ENCODE measurements around the gene AMOT. TPM values are rescaled to one million over a fixed set of nuclear protein-coding genes. Genes with fewer than 3 reads are reported as not detected.
A peak's percentile ranks its signal among the peaks of the same experiment; 100 is the strongest.

The AMOT gene
- polyA plus RNA-seq, 6 donors from 2014 or later, result 2.4 to 4.3 (median 2.9) TPM

- no peak for DNase-seq
- no peaks in the 10 kb centered on the region for H3K36me3 Mint-ChIP-seq
- H3K4me1 Mint-ChIP-seq, result no peaks in the 10 kb centered on the region
- H3K4me3 Mint-ChIP-seq, result no peak overlapping the region
- no peak for ATAC-seq (ENCODE audit: low read depth in 2 of 2)
- H3K27ac Mint-ChIP-seq, result no peak overlapping the region
- H3K27me3 Mint-ChIP-seq, result peaks cover 0 to 4% (median 0%) of the 10 kb centered on the region in 3 donors
- H3K9me3 Mint-ChIP-seq, result peaks cover 0 to 5% (median 1%) of the 10 kb centered on the region in 7 donors
Measured at GRCh38 chrX:112769034-112769433, 71.6 kb downstream of the AMOT start.

- H3K4me3 Mint-ChIP-seq, result no peak overlapping the region
- H3K9me3 Mint-ChIP-seq, result peaks cover 0 to 5% (median 1%) of the 10 kb centered on the region in 7 donors
- no peaks in the 10 kb centered on the region for H3K4me1 Mint-ChIP-seq
- ATAC-seq (ENCODE audit: low read depth in 2 of 2), result no peak
- no peak for DNase-seq
- H3K27me3 Mint-ChIP-seq, result peaks cover 0 to 4% (median 0%) of the 10 kb centered on the region in 3 donors
- H3K27ac Mint-ChIP-seq, result no peak overlapping the region
- H3K36me3 Mint-ChIP-seq, result no peaks in the 10 kb centered on the region
Measured at GRCh38 chrX:112768563-112768962, 72.1 kb downstream of the AMOT start.

GRCh38 chrX:112766774-112767173 lies 73.9 kb downstream of the AMOT start:
- Mint-ChIP-seq H3K36me3 (no peaks in the 10 kb centered on the region), H3K27ac (no peak overlapping the region), H3K27me3 (peaks cover 0 to 4% (median 0%) of the 10 kb centered on the region in 3 donors), H3K4me1 (peaks cover 3 to 12% (median 8%) of the 10 kb centered on the region in 3 donors), H3K9me3 (peaks cover 0 to 5% (median 1%) of the 10 kb centered on the region in 7 donors), H3K4me3 (no peak overlapping the region)
- DNase-seq (no peak), ATAC-seq (ENCODE audit: low read depth in 2 of 2) (no peak)

GRCh38 chrX:112761242-112762207 lies 79.1 kb downstream of the AMOT start:
- Mint-ChIP-seq H3K36me3 (no peaks in the 10 kb centered on the region), H3K27me3 (peaks cover 0 to 14% (median 0%) of the 10 kb centered on the region in 3 donors), H3K4me1 (peaks cover 14 to 26% (median 18%) of the 10 kb centered on the region in 3 donors), H3K27ac (peak overlapping the region in 4 of 6 donors; percentile 8 to 79 (median 70)), H3K9me3 (peaks cover 0 to 2% (median 0%) of the 10 kb centered on the region in 7 donors), H3K4me3 (peak overlapping the region in 7 of 8 donors; percentile 31 to 85 (median 69))
- ATAC-seq (ENCODE audit: low read depth in 2 of 2), result peak; percentile 97
- peak; percentile 46 for DNase-seq

- Mint-ChIP-seq H3K4me3 (peak overlapping the region in 2 of 8 donors; percentile 6 to 13), H3K27ac (peak overlapping the region in 1 of 6 donors; percentile 19)
- ATAC-seq (ENCODE audit: low read depth in 2 of 2), result no peak
Measured at GRCh38 chrX:112760697-112761096, 79.9 kb downstream of the AMOT start.

GRCh38 chrX:112759966-112760365 lies 80.7 kb downstream of the AMOT start:
- no peak overlapping the region for H3K4me3 Mint-ChIP-seq
- DNase-seq (no peak), ATAC-seq (ENCODE audit: low read depth in 2 of 2) (no peak)
- peaks cover 0 to 14% (median 0%) of the 10 kb centered on the region in 3 donors for H3K27me3 Mint-ChIP-seq
- no peak overlapping the region for H3K27ac Mint-ChIP-seq
- H3K9me3 Mint-ChIP-seq, result peaks cover 0 to 5% (median 0%) of the 10 kb centered on the region in 7 donors
- H3K36me3 Mint-ChIP-seq, result no peaks in the 10 kb centered on the region
- H3K4me1 Mint-ChIP-seq, result peaks cover 14 to 26% (median 18%) of the 10 kb centered on the region in 3 donors

More at GRCh38 chrX:112760697-112761096, 79.9 kb downstream of the AMOT start:
- Mint-ChIP-seq H3K36me3 (no peaks in the 10 kb centered on the region), H3K4me1 (peaks cover 14 to 26% (median 18%) of the 10 kb centered on the region in 3 donors), H3K27me3 (peaks cover 0 to 14% (median 0%) of the 10 kb centered on the region in 3 donors), H3K9me3 (peaks cover 0 to 2% (median 0%) of the 10 kb centered on the region in 7 donors)
- no peak for DNase-seq

GRCh38 chrX:112759512-112759911 lies 81.1 kb downstream of the AMOT start:
- ATAC-seq (ENCODE audit: low read depth in 2 of 2) (no peak), DNase-seq (no peak)
- peaks cover 0 to 5% (median 0%) of the 10 kb centered on the region in 7 donors for H3K9me3 Mint-ChIP-seq
- no peak overlapping the region for H3K4me3 Mint-ChIP-seq
- no peaks in the 10 kb centered on the region for H3K36me3 Mint-ChIP-seq
- peaks cover 0 to 14% (median 0%) of the 10 kb centered on the region in 3 donors for H3K27me3 Mint-ChIP-seq
- peaks cover 14 to 26% (median 18%) of the 10 kb centered on the region in 3 donors for H3K4me1 Mint-ChIP-seq
- H3K27ac Mint-ChIP-seq, result no peak overlapping the region

- ATAC-seq (ENCODE audit: low read depth in 2 of 2) (no peak), DNase-seq (no peak)
- Mint-ChIP-seq H3K27me3 (peaks cover 0 to 14% (median 0%) of the 10 kb centered on the region in 3 donors), H3K4me3 (no peak overlapping the region), H3K9me3 (peaks cover 0 to 5% (median 0%) of the 10 kb centered on the region in 7 donors), H3K4me1 (peaks cover 14 to 26% (median 18%) of the 10 kb centered on the region in 3 donors), H3K27ac (peak overlapping the region in 1 of 6 donors; percentile 39), H3K36me3 (no peaks in the 10 kb centered on the region)
Measured at GRCh38 chrX:112757946-112758345, 82.7 kb downstream of the AMOT start.

GRCh38 chrX:112753116-112753515 lies 87.5 kb downstream of the AMOT start:
- Mint-ChIP-seq H3K4me3 (no peak overlapping the region), H3K27me3 (peaks cover 0 to 9% (median 0%) of the 10 kb centered on the region in 3 donors), H3K9me3 (peaks cover 0 to 5% (median 0%) of the 10 kb centered on the region in 7 donors), H3K27ac (no peak overlapping the region), H3K4me1 (no peaks in the 10 kb centered on the region), H3K36me3 (no peaks in the 10 kb centered on the region)
- DNase-seq, result no peak
- ATAC-seq (ENCODE audit: low read depth in 2 of 2), result no peak

GRCh38 chrX:112751076-112751475 lies 89.6 kb downstream of the AMOT start:
- Mint-ChIP-seq H3K9me3 (peaks cover 0 to 5% (median 0%) of the 10 kb centered on the region in 7 donors), H3K27me3 (no peaks in the 10 kb centered on the region), H3K36me3 (no peaks in the 10 kb centered on the region), H3K27ac (no peak overlapping the region), H3K4me3 (no peak overlapping the region), H3K4me1 (no peaks in the 10 kb centered on the region)
- no peak for DNase-seq
- no peak for ATAC-seq (ENCODE audit: low read depth in 2 of 2)

GRCh38 chrX:112746812-112747595 lies 93.6 kb downstream of the AMOT start:
- H3K9me3 Mint-ChIP-seq, result peaks cover 0 to 4% (median 0%) of the 10 kb centered on the region in 7 donors
- DNase-seq (no peak), ATAC-seq (ENCODE audit: low read depth in 2 of 2) (no peak)
- H3K27ac Mint-ChIP-seq, result peak overlapping the region in 1 of 6 donors; percentile 41
- no peaks in the 10 kb centered on the region for H3K36me3 Mint-ChIP-seq
- no peaks in the 10 kb centered on the region for H3K4me1 Mint-ChIP-seq
- H3K27me3 Mint-ChIP-seq, result peaks cover 0 to 8% (median 4%) of the 10 kb centered on the region in 3 donors
- H3K4me3 Mint-ChIP-seq, result no peak overlapping the region

- no peak for ATAC-seq (ENCODE audit: low read depth in 2 of 2)
- peaks cover 6 to 11% (median 11%) of the 10 kb centered on the region in 3 donors for H3K4me1 Mint-ChIP-seq
- peak overlapping the region in 1 of 6 donors; percentile 61 for H3K27ac Mint-ChIP-seq
- no peak for DNase-seq
- peaks cover 0 to 5% (median 0%) of the 10 kb centered on the region in 7 donors for H3K9me3 Mint-ChIP-seq
- H3K36me3 Mint-ChIP-seq, result no peaks in the 10 kb centered on the region
- no peak overlapping the region for H3K4me3 Mint-ChIP-seq
- H3K27me3 Mint-ChIP-seq, result peaks cover 0 to 10% (median 0%) of the 10 kb centered on the region in 3 donors
Measured at GRCh38 chrX:112738347-112739033, 102.1 kb downstream of the AMOT start.
